ENCODE data around the gene APOA5. TPM values are rescaled to one million over a fixed set of nuclear protein-coding genes. Genes with fewer than 3 reads are reported as not detected.
"Not testable (repeated sequence)": the region's sequence is repeated elsewhere in the genome, so short reads cannot be mapped to it uniquely, and the experiment has no call there.

APOA5 gene
- total RNA-seq, 1 experiment from 2014 or later, result not detected

DNA sequence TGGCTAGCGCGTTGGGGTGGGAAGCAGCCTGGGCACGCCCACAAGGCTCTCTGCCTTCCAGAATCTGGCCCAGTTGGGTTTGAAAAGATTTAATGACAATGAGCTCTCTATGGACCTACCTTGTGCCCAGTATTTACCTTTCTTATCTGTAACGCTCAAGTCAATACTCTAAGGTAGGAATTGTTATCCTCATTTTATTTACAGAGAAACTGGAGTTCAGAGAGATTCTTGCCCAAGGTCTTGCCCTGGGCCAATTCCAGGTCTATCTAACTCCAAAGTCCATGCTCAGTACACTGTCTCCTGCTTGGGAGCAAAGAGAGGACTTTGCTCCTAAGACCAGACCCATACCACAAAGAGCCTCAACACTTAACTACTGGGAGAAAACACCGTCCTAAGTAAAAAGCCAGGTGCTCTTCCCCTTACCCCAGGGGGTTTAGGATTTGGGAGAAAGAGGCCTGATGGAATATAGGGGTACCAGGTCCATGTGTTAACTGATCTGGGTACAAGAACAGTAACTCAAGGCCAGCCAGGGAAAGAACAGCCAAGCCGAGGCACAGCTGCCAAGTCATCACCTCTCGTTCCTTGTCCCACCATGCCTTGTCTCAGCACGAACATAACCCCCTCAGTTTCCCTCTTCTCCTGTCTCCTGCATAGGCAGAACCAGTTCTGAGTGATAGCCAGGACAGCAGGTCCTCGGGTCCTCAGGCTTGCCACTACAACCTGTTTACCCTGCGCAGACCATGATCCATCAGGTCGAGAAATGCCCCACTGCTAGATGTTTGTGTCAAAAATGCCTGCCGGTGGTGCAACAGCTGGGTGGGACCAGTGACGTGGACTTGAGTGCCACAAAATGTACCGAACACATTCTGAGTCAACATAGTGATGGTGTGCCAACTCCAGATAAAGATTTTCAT, 16.8 kb upstream of the APOA5 start:
- in situ Hi-C loops (cut with HindIII; ENCODE audit: low pct_unique_long_range_greater_than_20kb, low sequenced_read_pairs), result no loop called here
- DNase-seq (ENCODE audit: low read depth, low spot score), result no peak

DNA sequence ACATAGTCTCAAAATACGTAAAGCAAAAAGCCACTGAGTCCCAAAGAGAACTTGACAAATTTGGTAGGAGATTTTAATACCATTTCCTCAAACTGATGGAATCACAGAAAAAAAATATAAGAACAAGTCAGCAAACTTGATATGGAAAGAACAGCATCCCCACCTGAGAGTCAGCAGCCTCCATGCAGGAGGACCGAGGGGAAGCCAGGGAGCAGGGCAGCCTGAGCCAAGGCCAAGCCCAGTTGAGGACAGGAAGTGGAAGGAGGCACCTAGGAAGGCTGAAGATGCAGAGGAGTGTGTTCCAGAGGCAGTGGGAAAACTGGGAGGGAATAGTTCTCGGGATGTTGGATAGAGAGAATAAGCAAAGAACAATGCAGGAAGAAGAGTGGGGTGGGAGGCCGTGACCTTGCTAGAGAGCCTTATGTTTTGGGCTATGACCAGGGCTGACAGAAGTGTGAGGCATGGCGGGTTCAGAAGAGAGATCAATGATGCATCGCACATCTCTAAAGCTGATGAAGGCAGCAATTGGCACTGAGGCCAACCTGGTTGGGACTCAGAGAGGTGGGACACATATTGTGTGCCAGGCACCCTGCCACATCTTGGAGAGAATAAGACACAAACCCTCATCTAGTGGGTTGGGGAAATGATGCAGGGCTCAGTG, 16.1 kb upstream of the APOA5 start:
- no peak for DNase-seq (ENCODE audit: low read depth, low spot score)
- in situ Hi-C loops (cut with HindIII; ENCODE audit: low pct_unique_long_range_greater_than_20kb, low sequenced_read_pairs), result no loop called here

DNA sequence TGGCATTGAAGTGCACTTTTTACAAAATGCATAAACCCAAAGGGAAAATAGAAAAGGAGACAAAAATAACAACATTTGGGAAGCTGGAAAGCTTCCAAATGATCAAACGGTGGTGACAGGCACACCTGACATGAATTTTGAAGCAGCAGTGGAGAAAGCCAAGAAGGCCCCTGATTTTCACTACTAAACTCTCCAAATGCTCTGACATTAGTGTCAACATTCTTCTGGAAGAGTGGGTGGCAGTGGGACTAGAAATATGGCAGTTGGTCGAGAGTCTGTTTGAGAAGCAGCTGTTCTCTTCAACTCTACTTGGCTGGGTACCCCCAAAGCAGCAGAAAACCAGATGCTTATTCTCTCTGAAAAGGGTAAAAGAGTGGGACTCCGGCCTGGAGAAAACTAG, 12.3 kb upstream of the APOA5 start:
- in situ Hi-C loops (cut with HindIII; ENCODE audit: low pct_unique_long_range_greater_than_20kb, low sequenced_read_pairs), result no loop called here
- DNase-seq (ENCODE audit: low read depth, low spot score), result no peak

DNA sequence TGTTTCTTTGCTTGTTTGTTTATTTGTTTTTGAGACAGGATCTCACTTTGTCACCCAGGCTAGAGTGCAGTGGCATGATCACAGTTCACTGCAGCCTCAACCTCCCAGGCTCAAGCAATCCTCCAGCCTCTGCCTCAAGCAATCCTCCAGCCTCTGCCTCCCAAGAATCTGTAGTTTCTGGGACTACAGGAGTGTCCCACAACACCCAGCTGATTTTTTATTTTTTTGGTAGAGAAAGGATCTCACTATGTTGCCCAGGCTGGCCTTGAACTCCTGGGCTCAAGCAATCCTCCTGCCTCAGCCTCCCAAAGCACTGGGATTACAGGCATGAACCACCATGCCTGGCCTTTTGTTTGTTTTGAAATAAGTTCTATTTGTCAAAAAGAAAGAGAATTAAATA, 10.0 kb upstream of the APOA5 start:
- in situ Hi-C loops (cut with HindIII; ENCODE audit: low pct_unique_long_range_greater_than_20kb, low sequenced_read_pairs); DNase-seq (ENCODE audit: low read depth, low spot score): not testable (repeated sequence)

DNA sequence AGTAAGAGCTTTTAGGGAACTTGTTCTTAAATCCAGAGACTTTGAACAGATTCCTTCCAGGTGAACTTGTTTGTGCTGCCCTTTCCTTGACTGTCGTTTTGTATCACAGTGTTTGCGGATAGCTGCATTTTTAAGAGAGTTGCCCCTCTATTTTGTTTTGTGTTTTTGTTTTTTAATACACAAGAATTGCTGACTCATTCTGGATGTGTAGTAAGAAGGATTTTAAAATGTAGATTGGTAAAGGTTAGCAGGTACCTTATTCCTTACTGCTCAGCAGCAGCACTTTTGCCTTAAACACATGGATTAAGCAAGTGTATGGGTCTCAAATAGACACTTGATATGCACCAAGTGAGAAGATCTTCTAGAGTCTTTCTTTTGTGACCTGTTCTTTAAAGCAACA, 8.9 kb upstream of the APOA5 start:
- no peak for DNase-seq (ENCODE audit: low read depth, low spot score)
- in situ Hi-C loops (cut with HindIII; ENCODE audit: low pct_unique_long_range_greater_than_20kb, low sequenced_read_pairs), result no loop called here

GRCh38 chr11:116798368-116798767, 6.7 kb upstream of the APOA5 start:
- in situ Hi-C loops (cut with HindIII; ENCODE audit: low pct_unique_long_range_greater_than_20kb, low sequenced_read_pairs), result no loop called here
- DNase-seq (ENCODE audit: low read depth, low spot score), result no peak

GRCh38 chr11:116797816-116798215, 6.1 kb upstream of the APOA5 start:
- no peak for DNase-seq (ENCODE audit: low read depth, low spot score)
- in situ Hi-C loops (cut with HindIII; ENCODE audit: low pct_unique_long_range_greater_than_20kb, low sequenced_read_pairs), result no loop called here

- in situ Hi-C loops (cut with HindIII; ENCODE audit: low pct_unique_long_range_greater_than_20kb, low sequenced_read_pairs), result no loop called here
- DNase-seq (ENCODE audit: low read depth, low spot score), result no peak
These were observed 4.9 kb upstream of the APOA5 start for GRCh38 chr11:116796548-116796947.

GRCh38 chr11:116794851-116795250, 3.2 kb upstream of the APOA5 start:
- in situ Hi-C loops (cut with HindIII; ENCODE audit: low pct_unique_long_range_greater_than_20kb, low sequenced_read_pairs), result no loop called here

DNA sequence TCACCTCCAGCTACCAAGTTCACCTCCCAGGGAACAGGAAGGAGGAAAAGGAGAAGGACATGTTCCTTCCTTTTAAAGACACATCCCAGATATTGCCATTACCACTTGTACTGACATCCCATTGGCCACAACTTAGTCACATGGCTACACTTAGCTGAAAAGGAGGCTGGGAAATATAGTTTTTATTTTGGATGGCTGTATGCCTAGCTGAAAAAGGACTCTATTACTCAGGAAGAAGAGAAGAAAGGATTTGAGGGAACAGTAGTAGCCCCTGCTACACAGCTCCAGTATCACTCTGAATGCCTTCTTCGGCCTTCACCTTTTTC, 2.1 kb upstream of the APOA5 start:
- peak; percentile 32 for DNase-seq (ENCODE audit: low read depth, low spot score)
- in situ Hi-C loops (cut with HindIII; ENCODE audit: low pct_unique_long_range_greater_than_20kb, low sequenced_read_pairs), result no loop called here

More at GRCh38 chr11:116794851-116795250, 3.2 kb upstream of the APOA5 start:
- no peak for DNase-seq (ENCODE audit: low read depth, low spot score)

DNA sequence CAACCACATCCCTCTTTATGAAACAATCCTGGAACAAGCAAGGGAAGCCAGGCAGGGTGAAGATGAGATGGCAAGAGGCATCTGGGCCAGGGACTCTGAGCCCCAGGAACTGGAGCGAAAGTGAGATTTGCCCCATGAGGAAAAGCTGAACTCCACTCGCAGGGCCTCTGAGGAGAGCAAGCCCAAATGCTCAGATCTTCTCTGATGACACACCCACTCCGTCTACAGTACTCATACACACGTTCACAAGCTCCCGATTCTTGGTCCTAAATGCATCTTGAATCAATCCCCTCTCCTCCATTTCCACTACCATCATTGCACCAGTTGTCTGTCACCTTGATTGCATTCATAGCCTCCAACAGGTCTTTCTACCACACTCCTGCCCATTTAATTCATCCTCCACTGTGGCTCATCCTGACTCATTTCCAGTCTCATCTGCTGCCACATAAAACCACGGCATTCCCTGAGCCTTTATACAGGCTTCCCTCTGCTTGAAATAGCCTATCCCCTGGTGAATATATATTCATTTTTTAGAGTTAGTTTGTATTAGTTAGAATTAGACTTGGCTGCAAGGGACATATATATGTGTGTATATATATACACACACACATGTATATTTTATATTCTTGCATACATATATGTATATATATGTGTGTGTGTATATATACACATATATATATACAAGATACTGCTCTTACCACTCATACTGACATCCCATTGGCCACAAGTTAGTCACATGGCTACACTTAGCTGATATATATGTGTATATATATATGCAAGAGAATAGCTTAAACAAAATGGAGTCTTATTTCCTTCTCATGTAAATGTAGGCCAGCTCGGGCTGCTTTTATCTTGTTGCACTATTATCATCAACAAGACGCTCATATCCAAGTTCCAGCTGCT, 1.4 kb upstream of the APOA5 start:
- DNase-seq (ENCODE audit: low read depth, low spot score), result no peak
- in situ Hi-C loops (cut with HindIII; ENCODE audit: low pct_unique_long_range_greater_than_20kb, low sequenced_read_pairs), result no loop called here

DNA sequence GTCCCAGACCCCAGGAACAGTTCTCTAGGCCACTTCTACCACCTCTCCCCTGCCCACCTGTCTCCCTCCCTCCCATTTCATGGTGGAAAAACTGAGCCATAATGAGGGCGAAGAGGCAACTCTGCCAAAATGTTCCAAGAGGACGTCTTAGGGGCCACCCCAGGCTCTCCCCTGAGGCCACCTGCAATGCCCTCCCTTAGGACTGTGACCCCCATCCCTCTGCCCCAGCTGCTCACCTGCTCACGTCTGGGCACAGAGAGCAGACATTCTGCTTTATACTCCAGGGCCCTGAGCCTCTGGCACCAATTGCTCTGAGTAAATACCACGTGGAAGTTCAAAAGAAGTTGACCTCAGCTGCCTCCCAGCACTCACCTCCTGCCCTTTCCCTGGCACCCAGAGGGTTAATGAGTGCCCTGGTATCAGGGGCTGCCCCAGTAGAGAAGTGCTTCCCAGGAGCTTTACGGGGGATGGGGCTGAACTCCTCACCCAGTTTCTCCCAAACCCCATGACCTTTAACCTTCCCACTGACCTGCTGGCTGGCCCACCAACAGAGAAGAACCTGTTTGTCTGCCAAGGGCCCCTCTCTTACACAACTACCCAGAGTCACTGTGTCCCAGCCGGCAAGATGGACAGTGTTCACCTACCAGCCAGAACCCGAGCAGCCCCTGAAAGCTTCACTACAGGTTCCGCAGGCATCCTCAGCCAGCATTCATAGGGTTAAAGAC, 627 bp upstream of the APOA5 start:
- no peak for DNase-seq (ENCODE audit: low read depth, low spot score)
- in situ Hi-C loops (cut with HindIII; ENCODE audit: low pct_unique_long_range_greater_than_20kb, low sequenced_read_pairs), result no loop called here

DNA sequence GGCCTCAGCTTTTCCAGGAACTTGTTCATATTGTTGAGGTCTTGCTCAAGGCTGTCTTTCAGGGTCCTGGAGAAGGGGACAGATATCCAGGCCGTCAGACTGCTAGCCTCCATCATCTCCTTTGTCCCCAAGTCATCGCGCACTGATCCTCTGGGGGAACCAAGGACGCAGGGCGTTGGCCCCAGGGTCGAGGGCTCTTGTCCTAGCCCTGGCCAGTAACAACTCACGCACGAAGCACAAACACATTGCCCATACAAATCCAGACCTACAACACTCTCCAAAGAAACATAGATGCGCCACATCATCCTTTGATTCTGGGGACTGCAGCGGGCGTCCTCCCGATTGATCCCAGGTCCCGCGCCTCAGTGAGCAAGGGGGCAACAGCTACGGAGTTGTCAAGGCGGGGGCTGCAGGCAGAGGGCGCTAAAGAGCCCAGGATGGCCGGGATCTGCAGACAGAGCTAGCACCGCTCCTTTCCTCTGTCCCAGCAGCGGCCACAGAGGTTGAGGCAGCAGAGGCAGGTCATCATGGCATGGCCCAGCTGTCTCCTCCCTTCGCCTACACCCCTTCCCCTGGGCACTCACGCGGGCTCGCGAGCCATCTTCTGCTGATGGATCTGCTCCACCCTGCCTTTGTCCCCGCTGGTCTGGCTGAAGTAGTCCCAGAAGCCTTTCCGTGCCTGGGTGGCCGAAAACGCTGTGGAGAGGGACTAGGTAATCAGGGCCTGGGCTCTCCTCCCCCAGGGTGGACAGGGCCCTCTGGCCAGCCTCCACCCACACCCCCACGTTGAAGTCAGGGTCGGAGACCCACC, 472 bp downstream of the APOA5 start:
- DNase-seq (ENCODE audit: low read depth, low spot score), result peak; percentile 66
- in situ Hi-C loops (cut with HindIII; ENCODE audit: low pct_unique_long_range_greater_than_20kb, low sequenced_read_pairs), result no loop called here

DNA sequence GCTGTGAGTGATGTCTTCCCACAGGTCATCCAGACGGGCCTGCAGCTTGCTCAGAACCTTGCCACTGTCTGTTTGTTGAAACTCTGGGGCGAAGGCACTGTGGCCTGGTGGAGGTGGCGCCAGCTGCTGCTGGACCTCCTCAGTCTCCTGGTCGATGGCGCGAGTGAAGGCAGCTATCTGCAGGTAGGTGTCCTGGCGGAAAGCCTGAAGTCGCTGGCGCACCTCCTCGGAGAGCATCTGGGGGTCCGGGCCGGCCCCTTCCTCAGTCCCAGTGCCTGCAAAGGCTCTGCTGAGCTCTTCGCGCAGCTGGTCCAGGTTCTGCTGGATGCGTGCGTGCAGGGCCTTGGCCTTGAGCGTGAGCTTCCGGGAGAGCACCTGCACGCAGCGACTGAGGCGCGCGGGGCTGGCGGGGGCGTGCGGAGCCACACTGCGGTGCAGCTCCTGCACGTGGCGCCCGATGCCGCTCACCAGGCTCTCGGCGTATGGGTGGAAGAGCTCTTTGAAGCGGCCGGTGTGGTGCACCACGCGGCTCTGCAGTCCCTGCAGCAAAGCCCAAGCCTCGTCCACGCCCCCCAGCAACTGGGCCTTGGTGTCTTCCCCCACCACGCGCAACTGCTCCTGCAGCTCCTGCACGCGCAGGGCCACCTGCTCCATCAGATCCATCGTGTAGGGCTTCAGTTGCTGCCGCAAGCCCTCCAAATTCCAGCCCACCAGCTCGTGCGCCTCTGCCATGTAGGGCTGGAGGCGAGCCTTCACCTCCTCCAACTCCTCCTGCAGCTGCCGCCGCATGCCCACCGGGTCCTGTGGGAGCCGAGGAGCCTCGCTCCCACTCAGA, 1.3 kb downstream of the APOA5 start:
- no peak for DNase-seq (ENCODE audit: low read depth, low spot score)
- in situ Hi-C loops (cut with HindIII; ENCODE audit: low pct_unique_long_range_greater_than_20kb, low sequenced_read_pairs), result no loop called here

DNA sequence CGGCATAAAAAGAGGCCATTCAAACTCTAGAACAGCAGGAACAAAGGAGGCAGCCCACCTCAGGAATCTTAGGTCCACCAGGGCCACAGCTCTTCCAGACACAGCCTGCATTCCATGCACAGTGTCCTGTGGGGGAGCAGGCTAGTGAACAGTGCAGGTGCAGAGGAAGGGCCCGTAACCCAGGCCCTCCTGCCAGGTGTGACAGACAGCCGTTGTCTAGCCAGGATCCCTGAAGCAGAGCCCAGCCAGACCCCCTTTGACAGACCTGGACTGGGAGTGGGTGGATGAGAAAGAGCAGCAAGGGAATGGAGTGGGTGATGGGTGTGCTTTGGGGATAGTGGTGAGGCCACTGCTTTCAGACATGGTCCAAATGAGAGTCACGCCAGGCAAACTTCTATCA, 2.7 kb downstream of the APOA5 start:
- DNase-seq (ENCODE audit: low read depth, low spot score), result no peak
- in situ Hi-C loops (cut with HindIII; ENCODE audit: low pct_unique_long_range_greater_than_20kb, low sequenced_read_pairs), result no loop called here

DNA sequence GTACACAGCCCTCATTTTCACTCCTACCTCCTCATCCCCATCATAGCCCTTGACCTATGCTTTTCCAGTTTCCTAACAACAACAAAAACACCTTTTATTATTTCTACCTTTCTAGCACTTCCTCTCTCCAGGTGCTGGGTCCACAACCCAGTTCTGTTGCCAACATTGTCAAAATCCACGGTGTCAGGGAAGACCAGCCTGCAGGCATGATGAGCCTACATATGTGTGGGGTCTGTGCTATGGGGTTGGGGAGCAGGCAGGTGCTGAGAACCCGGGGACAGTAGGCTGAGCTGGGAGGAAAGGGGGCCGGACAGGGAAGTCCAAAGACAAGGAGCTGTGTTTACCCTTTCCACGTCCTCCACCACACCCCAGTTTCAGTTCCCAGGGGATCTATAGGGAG, 3.1 kb downstream of the APOA5 start:
- in situ Hi-C loops (cut with HindIII; ENCODE audit: low pct_unique_long_range_greater_than_20kb, low sequenced_read_pairs), result no loop called here
- DNase-seq (ENCODE audit: low read depth, low spot score), result no peak
